RWPE2 (cell line): Measurements from ENCODE around the gene ASTN2.

Experiments used
- ATAC-seq: fragments of 200-7000 bp; cut with Tn5 transposase; 3 replicates; pipeline ENCODE4 v1.9.1; 2021; ENCODE audit warnings: low read depth
- DNase-seq: peaks from one replicate; pipeline ENCODE4 v3.0.0-alpha.2; 2020; ENCODE audit warnings: low spot score
- H3K27ac ChIP-seq: fragments of 450-650 bp; 2 replicates; pipeline ENCODE4 v1.5.1; 2017; ENCODE audit warnings: mild to moderate bottlenecking; ENCODE audit not compliant: poor library complexity, severe bottlenecking
- H3K27me3 ChIP-seq: fragments of 250-450 bp; sonication (Bioruptor Pico); 2 replicates; pipeline ENCODE4 v1.5.1; 2021; ENCODE audit warnings: mild to moderate bottlenecking, moderate library complexity; ENCODE audit not compliant: insufficient read depth, poor library complexity, severe bottlenecking
- H3K36me3 ChIP-seq: fragments of 250-450 bp; sonication (Bioruptor Pico); 2 replicates; pipeline ENCODE4 v1.5.1; 2020; ENCODE audit warnings: low read depth, mild to moderate bottlenecking, moderate library complexity
- H3K4me1 ChIP-seq: fragments of 250-450 bp; sonication (Bioruptor Pico); 2 replicates; pipeline ENCODE4 v1.5.1; 2021; ENCODE audit warnings: mild to moderate bottlenecking, moderate library complexity; ENCODE audit not compliant: insufficient read depth, poor library complexity, severe bottlenecking
- H3K4me3 ChIP-seq: fragments of 250-450 bp; sonication (Bioruptor Pico); 2 replicates; pipeline ENCODE4 v1.5.1; 2021; ENCODE audit warnings: mild to moderate bottlenecking, moderate library complexity; ENCODE audit not compliant: severe bottlenecking
- H3K9me3 ChIP-seq: fragments of 250-450 bp; sonication (Bioruptor Pico); 2 replicates; pipeline ENCODE4 v1.5.1; 2021; ENCODE audit warnings: mild to moderate bottlenecking, moderate library complexity; ENCODE audit not compliant: severe bottlenecking
- CTCF ChIP-seq: fragments of 450-650 bp; IDR thresholded peaks from one replicate; pipeline ENCODE4 v1.5.1; 2017; ENCODE audit warnings: mild to moderate bottlenecking, moderate library complexity; ENCODE audit not compliant: poor library complexity, severe bottlenecking

ASTN2 gene

GRCh38 chr9:116515541-116515940, 899.3 kb downstream of the ASTN2 start:
- H3K4me1 ChIP-seq, result no peaks in the 10 kb centered on the region
- H3K27me3 ChIP-seq, result no peaks in the 10 kb centered on the region
- ATAC-seq, result no peak
- no peaks in the 10 kb centered on the region for H3K36me3 ChIP-seq
- H3K9me3 ChIP-seq, result peaks cover 2% of the 10 kb centered on the region
- H3K27ac ChIP-seq, result no peak overlapping the region
- DNase-seq, result no peak
- TF ChIP-seq CTCF, result no peak
- H3K4me3 ChIP-seq, result no peak overlapping the region

GRCh38 chr9:116506685-116507084, 908.2 kb downstream of the ASTN2 start:
- Histone ChIP-seq H3K4me3 (no peak overlapping the region), H3K4me1 (no peaks in the 10 kb centered on the region), H3K27me3 (no peaks in the 10 kb centered on the region), H3K36me3 (no peaks in the 10 kb centered on the region), H3K9me3 (no peaks in the 10 kb centered on the region), H3K27ac (no peak overlapping the region)
- no peak for TF ChIP-seq CTCF
- DNase-seq (no peak), ATAC-seq (peak; percentile 72)

- DNase-seq, result no peak
- H3K4me1 ChIP-seq, result peaks cover under 1% of the 10 kb centered on the region
These were observed 909.9 kb downstream of the ASTN2 start for GRCh38 chr9:116504893-116505480.

GRCh38 chr9:116504081-116504480, 910.8 kb downstream of the ASTN2 start:
- H3K27ac ChIP-seq, result no peak overlapping the region
- DNase-seq (no peak), ATAC-seq (no peak)
- no peaks in the 10 kb centered on the region for H3K9me3 ChIP-seq
- no peak for TF ChIP-seq CTCF
- H3K36me3 ChIP-seq, result no peaks in the 10 kb centered on the region
- peaks cover 2% of the 10 kb centered on the region for H3K4me1 ChIP-seq
- no peaks in the 10 kb centered on the region for H3K27me3 ChIP-seq
- H3K4me3 ChIP-seq, result no peak overlapping the region

More at GRCh38 chr9:116504893-116505480, 909.9 kb downstream of the ASTN2 start:
- H3K4me3 ChIP-seq, result no peak overlapping the region
- H3K36me3 ChIP-seq, result no peaks in the 10 kb centered on the region
- H3K9me3 ChIP-seq, result no peaks in the 10 kb centered on the region
- ATAC-seq, result no peak
- TF ChIP-seq CTCF, result no peak
- no peak overlapping the region for H3K27ac ChIP-seq
- H3K27me3 ChIP-seq, result no peaks in the 10 kb centered on the region

- no peak overlapping the region for H3K4me3 ChIP-seq
- H3K27me3 ChIP-seq, result no peaks in the 10 kb centered on the region
- no peak overlapping the region for H3K27ac ChIP-seq
- no peaks in the 10 kb centered on the region for H3K9me3 ChIP-seq
- ATAC-seq (no peak), DNase-seq (no peak)
- no peaks in the 10 kb centered on the region for H3K36me3 ChIP-seq
- peaks cover 2% of the 10 kb centered on the region for H3K4me1 ChIP-seq
- TF ChIP-seq CTCF, result no peak
These were observed 912.1 kb downstream of the ASTN2 start for GRCh38 chr9:116502746-116503145.
